ENCODE results near the gene LSAMP. TPM values are rescaled to one million over a fixed set of nuclear protein-coding genes. Genes with fewer than 3 reads are reported as not detected.
A peak's percentile ranks its signal among the peaks of the same experiment; 100 is the strongest.

LSAMP gene
- total and polyA plus RNA-seq, 2 experiments from 2014 or later, result 2.0 to 2.9 TPM

- no peak overlapping the region for H3K4me2 ChIP-seq
- no peak overlapping the region for H3K4me3 Mint-ChIP-seq
- no peaks in the 10 kb centered on the region for H4K20me1 ChIP-seq (replicated peaks; ENCODE audit: insufficient read depth)
- no peaks in the 10 kb centered on the region for H3K79me2 ChIP-seq (replicated peaks; ENCODE audit: insufficient read depth)
- no peaks in the 10 kb centered on the region for H3K9me2 ChIP-seq (ENCODE audit: insufficient read depth)
- H2AFZ ChIP-seq, result peak overlapping the region; percentile 53; the same call in 1 of the 2 replicates
- H3K4me1 ChIP-seq (ENCODE audit: insufficient read depth), result no peaks in the 10 kb centered on the region; the same call in 1 of the 2 replicates
- no peaks in the 10 kb centered on the region for H3K9me3 Mint-ChIP-seq
- H3F3A ChIP-seq (replicated peaks; ENCODE audit: low read depth), result no peaks in the 10 kb centered on the region
- TF ChIP-seq REST (IDR thresholded peaks at IDR 0.05; ENCODE audit: unreplicated experiment), result no peak
- no peak for TF ChIP-seq ZNF331 (CRISPR knock-in tag; IDR thresholded peaks at IDR 0.05; ENCODE audit: low read depth)
- TF ChIP-seq EZH2 (IDR thresholded peaks at IDR 0.05; ENCODE audit: low read depth, unreplicated experiment), result no peak
- no peak for TF ChIP-seq CTCF (conservative IDR thresholded peaks at IDR 0.05; ENCODE audit: low read depth in 2 of 2)
- TF ChIP-seq EZH2phosphoT487 (IDR thresholded peaks at IDR 0.05; ENCODE audit: unreplicated experiment), result no peak
- TF ChIP-seq JUNB (IDR thresholded peaks at IDR 0.05; ENCODE audit: unreplicated experiment), result no peak
- TF ChIP-seq NANOG (IDR thresholded peaks at IDR 0.05; ENCODE audit: borderline replicate concordance), result no peak
- TF ChIP-seq ZNF462 (CRISPR knock-in tag; IDR thresholded peaks at IDR 0.05), result no peak
- TF ChIP-seq POLR2AphosphoS5 (IDR thresholded peaks at IDR 0.05; ENCODE audit: low read depth), result no peak
- DNase-seq (ENCODE audit: low spot score), result no peak
- H3K36me3 Mint-ChIP-seq (ENCODE audit: low read depth), result no peaks in the 10 kb centered on the region
- no peak overlapping the region for H3K4me3 ChIP-seq
- H3K27me3 ChIP-seq (ENCODE audit: insufficient read depth), result no peaks in the 10 kb centered on the region
- H3K27ac ChIP-seq (ENCODE audit: low read depth), result no peak overlapping the region
- H3K27me3 Mint-ChIP-seq (ENCODE audit: insufficient read depth, low read depth, poor library complexity), result no peaks in the 10 kb centered on the region
- peaks cover 18% of the 10 kb centered on the region; the same call in 2 of the 3 replicates for H3K4me1 Mint-ChIP-seq
- no peak for ATAC-seq
- H3K36me3 ChIP-seq (ENCODE audit: insufficient read depth), result no peaks in the 10 kb centered on the region
- no peak overlapping the region for H3K27ac Mint-ChIP-seq
These were observed 394.9 kb downstream of the LSAMP start for GRCh38 chr3:116050311-116050915.
